Pancreas (tissue), 10 donors: ENCODE data around the gene PEX12. TPM values are rescaled to one million over a fixed set of nuclear protein-coding genes. Genes with fewer than 3 reads are reported as not detected.

Experiments
- ATAC-seq, 4 donors: fragments of 200-7000 bp; cut with Tn5 transposase; one replicate each; pipeline versions ENCODE4 v1.8.0 to v1.9.1; 2020; ENCODE audit warnings: mild to moderate bottlenecking in 4 of 4, moderate library complexity in 4 of 4
- DNase-seq, 6 donors: peaks; one replicate each; pipeline ENCODE4 v3.0.0-alpha.2; 2020
- FAIRE-seq: peaks from 2 replicates; lab custom pipeline; 2012; peaks lifted over from hg19 to GRCh38; lab: Jason Lieb, UNC
- H3K27ac ChIP-seq, 4 donors: fragments of 200-600 bp; sonication (generic); 1 replicate in 3 of 4; 2 replicates in 1 of 4; pipeline versions ENCODE4 v1.5.0 to v1.8.0; 2020
- H3K27me3 ChIP-seq, 4 donors: fragments of 200-600 bp; one replicate each; pipeline ENCODE4 v1.8.0; 2021
- H3K36me3 ChIP-seq, 3 donors: fragments of 200-600 bp; sonication (generic) in 1 of 3; one replicate each; pipeline versions ENCODE4 v1.5.0 to v1.8.0; 2020 to 2021
- H3K4me1 ChIP-seq, 3 donors: fragments of 200-600 bp; one replicate each; pipeline ENCODE4 v1.8.0; 2021
- H3K4me3 ChIP-seq, 4 donors: fragments of 200-600 bp; sonication (generic) in 2 of 4; one replicate each; pipeline versions ENCODE4 v1.5.0 to v1.8.0; 2020 to 2021
- H3K9me3 ChIP-seq, 4 donors: fragments of 200-600 bp; one replicate each; pipeline ENCODE4 v1.8.0; 2021
- CTCF ChIP-seq, 4 donors: fragments of 200-600 bp; sonication (generic) in 3 of 4; IDR thresholded peaks; one replicate each; pipeline versions ENCODE4 v1.5.0 to v1.8.0; 2021; ENCODE audit warnings: antibody characterized with exemption in 4 of 4
- WGBS, 2 donors: extraction: QIAGEN DNeasy Blood & Tissue Kit; methylation state at CpG; one replicate each; pipeline ENCODE4 v1.1.7; 2013; 5-methylcytosine and 5-hydroxymethylcytosine counted together
- intact Hi-C, 3 donors: fragments of 100-400 bp; cut with DNase I; formaldehyde crosslinking; loops; one replicate each; pipeline versions ENCODE4 v1.11.1 to v1.14.2; 2022
- polyA plus RNA-seq, 2 donors: library from polyadenylated mRNA; stranded (reverse); fragments of 200-250 nt; gene quantifications; one replicate each; pipeline ENCODE4 v1.2.3, GENCODE V29; 2013
- total RNA-seq, 6 donors: library from RNA; stranded (reverse); fragmentation: NEBNext Ultra II Directional in 4 of 6; extraction: Animal tissue kit (Norgen Biotek cat#: 25700) in 4 of 6; gene quantifications; one replicate each; pipeline versions ENCODE4 v1.2.1 to v1.2.4, GENCODE V29; 2021 to 2023
- donor health status: healthy with polysubstance abuse.
- donor health status: DM: no; HTN: no; CAD: no; lungs with moderate emphysema.
- donor health status: DM: no; HTN: no; CAD: no.
- donor health status: control.
- donor health status: control.
- donor health status: Bipolar disorder and iron deficiency.
- donor health status: DM: yes; HTN: yes; CAD: no.
- donor health status: DM: no; HTN: no; CAD: no.
- donor health status: DM: no; HTN: no; CAD: no.
- donor health status: DM: yes; HTN: yes; CAD: no.

PEX12 gene
- total and polyA plus RNA-seq, 8 donors = 1.1 to 3.5 (median 2.3) TPM

- no peak for TF ChIP-seq CTCF (IDR thresholded peaks at IDR 0.05)
- no peaks in the 10 kb centered on the region for H3K9me3 ChIP-seq
- peak overlapping the region; percentile 33 to 83 (median 70) for H3K4me3 ChIP-seq
- H3K4me1 ChIP-seq = peaks cover 13 to 16% (median 14%) of the 10 kb centered on the region in 3 donors
- no peaks in the 10 kb centered on the region for H3K36me3 ChIP-seq
- ATAC-seq (peak in 3 of 4 donors; percentile 15 to 23 (median 22)), FAIRE-seq (no peak), DNase-seq (no peak)
- WGBS, 2 donors = 33% methylated on average over 7 of the region's 7 CpGs
- H3K27me3 ChIP-seq = no peaks in the 10 kb centered on the region
- intact Hi-C loops = no loop called here
- H3K27ac ChIP-seq = peak overlapping the region; percentile 72 to 91 (median 78)
Measured at GRCh38 chr17:35586569-35587073, 8.2 kb upstream of the PEX12 start.

GRCh38 chr17:35584061-35584460 is 5.7 kb upstream of the PEX12 start:
- FAIRE-seq = no peak
- Histone ChIP-seq H3K36me3 (no peaks in the 10 kb centered on the region), H3K4me3 (no peak overlapping the region), H3K4me1 (peaks cover 9 to 15% (median 14%) of the 10 kb centered on the region in 3 donors), H3K9me3 (no peaks in the 10 kb centered on the region), H3K27ac (no peak overlapping the region), H3K27me3 (no peaks in the 10 kb centered on the region)
- no peak for ATAC-seq
- intact Hi-C loops = no loop called here
- TF ChIP-seq CTCF (IDR thresholded peaks at IDR 0.05) = no peak
- 57 to 82% methylated on average over 1 of the region's 1 CpG for WGBS, 2 donors
- DNase-seq = no peak

DNA sequence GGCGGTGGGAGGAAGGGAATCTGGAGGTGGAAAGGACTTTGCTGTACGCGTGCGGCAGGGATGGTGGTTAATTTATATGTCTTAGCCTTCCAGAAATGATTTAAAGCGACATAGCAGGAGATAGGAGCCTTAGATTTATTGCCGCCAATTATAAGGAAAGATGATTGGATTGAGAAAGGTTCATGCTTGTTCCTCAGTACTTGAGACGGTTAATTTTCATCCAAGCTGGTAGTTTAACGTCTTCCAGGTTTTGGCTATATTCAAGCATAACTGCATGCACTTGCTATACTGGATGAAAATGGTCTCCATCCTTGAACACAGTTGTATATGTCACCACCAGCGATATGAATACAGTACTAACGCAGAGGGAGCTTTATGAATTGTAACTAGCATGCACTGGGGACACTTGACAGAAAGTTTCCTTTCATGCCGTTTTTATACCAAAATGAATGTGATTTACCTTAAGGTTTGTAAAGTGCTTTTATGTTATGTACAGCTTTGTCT is 610 bp upstream of the PEX12 start:
- DNase-seq (no peak), ATAC-seq (no peak), FAIRE-seq (no peak)
- TF ChIP-seq CTCF (IDR thresholded peaks at IDR 0.05) = no peak
- H3K27me3 ChIP-seq = no peaks in the 10 kb centered on the region
- H3K27ac ChIP-seq = peak overlapping the region; percentile 56 to 87 (median 81)
- intact Hi-C loops = no loop called here
- H3K4me3 ChIP-seq = peak overlapping the region; percentile 71 to 83 (median 77)
- H3K9me3 ChIP-seq = no peaks in the 10 kb centered on the region
- H3K36me3 ChIP-seq = peaks cover 0 to 4% (median 0%) of the 10 kb centered on the region in 3 donors
- peaks cover 6 to 13% (median 7%) of the 10 kb centered on the region in 3 donors for H3K4me1 ChIP-seq
- WGBS, 2 donors = 3 to 4% methylated on average over 11 of the region's 11 CpGs

DNA sequence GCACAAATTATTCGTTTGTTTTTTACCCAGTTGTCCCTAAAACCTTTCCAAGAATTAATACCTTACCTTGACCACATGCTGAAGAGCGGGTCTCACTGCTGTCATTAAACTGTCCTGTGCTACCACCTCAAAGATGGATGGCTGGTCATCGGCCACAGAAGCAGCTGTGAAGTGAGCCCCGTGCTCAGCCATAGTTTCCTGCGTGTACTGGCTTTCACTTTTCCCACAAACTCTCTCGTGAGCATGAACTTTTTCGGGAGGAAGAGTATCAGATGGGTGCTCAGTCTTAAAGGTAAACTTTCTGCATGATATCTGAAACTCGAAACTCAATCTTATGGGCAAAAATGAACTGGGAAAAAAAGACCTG is 558 bp downstream of the PEX12 start:
- WGBS, 2 donors = 2 to 3% methylated on average over 8 of the region's 8 CpGs
- H3K4me1 ChIP-seq = peaks cover 6 to 13% (median 7%) of the 10 kb centered on the region in 3 donors
- peak overlapping the region; percentile 71 to 83 (median 77) for H3K4me3 ChIP-seq
- ATAC-seq (peak; percentile 23 to 60 (median 44)), FAIRE-seq (no peak), DNase-seq (peak in 1 of 6 donors; percentile 28)
- H3K27me3 ChIP-seq = no peaks in the 10 kb centered on the region
- peaks cover 0 to 4% (median 0%) of the 10 kb centered on the region in 3 donors for H3K36me3 ChIP-seq
- TF ChIP-seq CTCF (IDR thresholded peaks at IDR 0.05) = no peak
- intact Hi-C loops = no loop called here
- peak overlapping the region; percentile 56 to 87 (median 81) for H3K27ac ChIP-seq
- H3K9me3 ChIP-seq = no peaks in the 10 kb centered on the region

DNA sequence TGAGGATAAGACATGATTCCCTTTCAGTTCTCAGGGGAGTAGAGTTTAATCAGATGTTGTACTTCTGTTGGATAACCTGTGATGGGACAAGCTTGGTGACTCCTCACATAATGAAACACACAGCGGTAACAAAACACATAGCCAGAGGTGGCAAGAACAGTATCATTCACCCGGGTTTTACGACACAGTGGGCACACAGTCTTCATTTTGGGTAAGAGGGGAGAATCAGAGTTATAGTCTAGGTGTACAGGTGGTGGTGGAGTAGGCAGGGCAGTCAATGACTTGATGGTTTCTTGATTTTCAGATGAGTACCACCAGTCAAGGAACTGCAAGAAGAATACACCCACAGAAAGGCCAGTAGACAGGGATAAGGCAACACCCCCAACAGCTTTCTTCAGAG is 2.6 kb downstream of the PEX12 start:
- no peak overlapping the region for H3K27ac ChIP-seq
- DNase-seq = no peak
- peaks cover 6 to 13% (median 7%) of the 10 kb centered on the region in 3 donors for H3K4me1 ChIP-seq
- WGBS, 2 donors = 88 to 92% methylated on average over 3 of the region's 3 CpGs
- no peaks in the 10 kb centered on the region for H3K27me3 ChIP-seq
- peaks cover 0 to 4% (median 0%) of the 10 kb centered on the region in 3 donors for H3K36me3 ChIP-seq
- no peak for TF ChIP-seq CTCF (IDR thresholded peaks at IDR 0.05)
- H3K9me3 ChIP-seq = no peaks in the 10 kb centered on the region
- no peak for ATAC-seq
- intact Hi-C loops = no loop called here
- no peak for FAIRE-seq
- no peak overlapping the region for H3K4me3 ChIP-seq
